ENCODE results near the gene CPZ.

CPZ gene

GRCh38 chr4:8581094-8581861, 11.3 kb upstream of the CPZ start:
- no peak for DNase-seq (ENCODE audit: low spot score)

GRCh38 chr4:8582016-8582415, 10.5 kb upstream of the CPZ start:
- DNase-seq (ENCODE audit: low spot score): no peak

- DNase-seq (ENCODE audit: low spot score): no peak
Measured at GRCh38 chr4:8582436-8582835, 10.1 kb upstream of the CPZ start.

GRCh38 chr4:8582941-8583654, 9.5 kb upstream of the CPZ start:
- no peak for DNase-seq (ENCODE audit: low spot score)

- DNase-seq (ENCODE audit: low spot score): no peak
Measured at GRCh38 chr4:8583655-8584025, 8.9 kb upstream of the CPZ start.

- no peak for DNase-seq (ENCODE audit: low spot score)
Measured at GRCh38 chr4:8585186-8585585, 7.4 kb upstream of the CPZ start.

GRCh38 chr4:8585721-8586212, 6.8 kb upstream of the CPZ start:
- no peak for DNase-seq (ENCODE audit: low spot score)

- no peak for DNase-seq (ENCODE audit: low spot score)
Measured at GRCh38 chr4:8586246-8586645, 6.3 kb upstream of the CPZ start.

GRCh38 chr4:8586671-8587468, 5.7 kb upstream of the CPZ start:
- DNase-seq (ENCODE audit: low spot score): no peak

GRCh38 chr4:8587469-8588195, 4.9 kb upstream of the CPZ start:
- no peak for DNase-seq (ENCODE audit: low spot score)

GRCh38 chr4:8588196-8588470, 4.4 kb upstream of the CPZ start:
- no peak for DNase-seq (ENCODE audit: low spot score)

- DNase-seq (ENCODE audit: low spot score): no peak
Measured at GRCh38 chr4:8589336-8589735, 3.2 kb upstream of the CPZ start.

- DNase-seq (ENCODE audit: low spot score): no peak
Measured at GRCh38 chr4:8589823-8590545, 2.6 kb upstream of the CPZ start.

GRCh38 chr4:8590546-8590880, 2.1 kb upstream of the CPZ start:
- no peak for DNase-seq (ENCODE audit: low spot score)

GRCh38 chr4:8591114-8591513, 1.5 kb upstream of the CPZ start:
- DNase-seq (ENCODE audit: low spot score): no peak

GRCh38 chr4:8591626-8592365, 769 bp upstream of the CPZ start:
- no peak for DNase-seq (ENCODE audit: low spot score)

- DNase-seq (ENCODE audit: low spot score): no peak
Measured at GRCh38 chr4:8593264-8594096, 915 bp downstream of the CPZ start.

GRCh38 chr4:8594097-8595038, 1.8 kb downstream of the CPZ start:
- peak; percentile 63 for DNase-seq (ENCODE audit: low spot score)

Measured in cerebellar cortex (tissue), 1 donor.